Kidney capillary endothelial cell (primary cell): ENCODE data around the gene SRCIN1.
"Not testable (repeated sequence)": the region's sequence is repeated elsewhere in the genome, so short reads cannot be mapped to it uniquely, and the experiment has no call there.

ENCODE experiments used
- DNase-seq: peaks from one replicate; pipeline ENCODE4 v3.0.0-alpha.2; 2018; ENCODE audit warnings: low spot score

Gene SRCIN1

DNA sequence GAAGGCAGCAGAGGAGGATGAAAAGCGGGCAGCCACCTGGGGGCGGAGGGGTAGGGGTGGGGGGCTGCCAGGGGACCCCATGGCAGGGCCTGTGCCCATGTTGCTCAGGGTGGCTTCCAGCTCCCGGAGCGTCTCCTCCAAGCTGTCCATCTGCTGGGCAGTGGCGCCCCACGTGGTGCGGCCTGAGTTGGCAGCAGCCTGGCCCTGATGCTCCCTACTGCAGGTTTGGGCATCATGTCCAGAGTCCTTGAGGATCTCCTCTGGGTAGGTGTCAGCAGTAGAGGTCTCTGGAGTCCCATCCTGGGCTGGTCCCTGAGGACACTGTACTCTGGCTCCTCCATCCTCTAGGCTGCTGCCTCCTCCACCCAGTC, 60.9 kb downstream of the SRCIN1 start:
- DNase-seq: no peak

DNA sequence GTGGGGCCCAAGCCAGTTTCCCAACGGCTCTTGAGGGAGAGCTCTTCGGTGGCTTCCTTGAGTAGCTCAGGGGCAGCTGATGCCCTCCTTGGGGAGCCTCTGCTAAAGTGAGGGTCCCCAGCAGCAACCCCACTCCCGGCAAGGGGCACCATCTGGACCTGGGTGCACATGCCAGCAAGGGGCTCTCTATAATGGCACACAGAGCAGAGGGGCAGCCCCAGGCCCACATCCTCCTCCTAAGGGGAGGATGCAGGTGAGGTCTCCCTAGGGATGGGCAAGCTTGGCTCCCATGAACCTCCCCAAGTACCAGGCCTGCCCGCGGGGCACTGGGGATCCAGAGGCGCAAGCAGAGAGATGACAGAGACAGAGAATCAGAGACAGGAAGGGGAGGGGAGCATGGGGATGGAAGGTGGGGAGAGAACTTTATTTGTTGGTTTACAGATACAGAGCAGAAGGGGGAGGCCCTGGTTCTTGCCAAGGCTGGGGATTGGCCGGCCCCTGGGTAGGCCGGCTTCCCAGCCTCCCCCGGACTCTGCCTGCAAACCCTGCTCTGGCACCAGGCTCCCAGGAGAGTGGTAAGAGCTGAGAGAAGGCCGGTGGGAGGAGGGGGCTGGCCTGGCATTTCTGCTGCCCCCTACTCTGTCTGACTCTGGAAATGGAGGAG, 61.4 kb downstream of the SRCIN1 start:
- no peak for DNase-seq

- DNase-seq: no peak
Observed at GRCh38 chr17:38543403-38544174, 62.2 kb downstream of the SRCIN1 start.

DNA sequence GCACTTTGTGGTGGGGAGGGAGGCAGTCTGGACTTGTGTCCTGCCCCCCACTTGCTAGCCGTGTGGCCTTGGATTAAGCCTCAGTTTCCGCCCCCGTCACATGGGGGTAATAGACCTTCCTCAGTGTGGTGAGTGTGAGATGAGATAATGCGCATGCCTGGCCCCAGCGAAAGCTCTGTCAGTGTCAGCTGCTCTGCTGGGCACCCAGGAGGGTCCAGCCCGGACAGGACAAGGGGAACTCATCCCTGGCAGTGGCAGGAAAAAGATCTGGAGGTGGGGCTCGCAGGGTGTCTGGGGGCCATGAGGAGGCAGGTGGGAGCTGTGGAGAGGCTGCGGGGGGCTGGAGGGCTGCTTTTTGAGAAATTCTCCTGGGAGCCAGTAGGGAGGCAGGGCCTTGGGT, 63.5 kb downstream of the SRCIN1 start:
- no peak for DNase-seq

GRCh38 chr17:38541281-38541680, 64.5 kb downstream of the SRCIN1 start:
- no peak for DNase-seq

DNA sequence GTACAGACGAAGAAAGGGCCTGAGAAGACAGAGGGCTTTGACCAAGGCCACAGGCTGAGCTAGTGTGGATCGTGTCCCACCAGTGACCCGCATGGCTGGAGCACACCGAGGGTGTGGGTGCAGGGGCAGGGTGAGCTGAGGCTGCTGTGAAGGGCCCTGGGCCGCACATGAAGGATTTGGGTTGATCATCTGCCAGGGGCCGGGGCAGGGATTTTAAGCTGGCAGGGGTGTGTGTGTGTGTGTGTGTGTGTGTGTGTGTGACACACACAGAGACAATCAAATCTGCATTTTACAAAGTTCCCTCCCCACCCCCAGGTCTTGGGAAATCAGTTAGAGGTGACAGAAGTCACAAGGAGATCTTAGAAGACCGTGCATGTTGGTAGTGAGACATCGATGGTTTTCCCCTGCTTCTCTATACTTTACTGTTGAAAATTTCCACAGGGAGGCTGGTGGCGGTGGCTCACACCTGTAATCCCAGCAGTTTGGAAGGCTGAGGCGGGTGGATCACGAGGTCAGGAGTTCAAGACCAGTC, 65.2 kb downstream of the SRCIN1 start:
- no peak for DNase-seq

GRCh38 chr17:38539386-38539785, 66.4 kb downstream of the SRCIN1 start:
- DNase-seq: no peak

GRCh38 chr17:38538906-38539305, 66.8 kb downstream of the SRCIN1 start:
- DNase-seq: no peak

DNA sequence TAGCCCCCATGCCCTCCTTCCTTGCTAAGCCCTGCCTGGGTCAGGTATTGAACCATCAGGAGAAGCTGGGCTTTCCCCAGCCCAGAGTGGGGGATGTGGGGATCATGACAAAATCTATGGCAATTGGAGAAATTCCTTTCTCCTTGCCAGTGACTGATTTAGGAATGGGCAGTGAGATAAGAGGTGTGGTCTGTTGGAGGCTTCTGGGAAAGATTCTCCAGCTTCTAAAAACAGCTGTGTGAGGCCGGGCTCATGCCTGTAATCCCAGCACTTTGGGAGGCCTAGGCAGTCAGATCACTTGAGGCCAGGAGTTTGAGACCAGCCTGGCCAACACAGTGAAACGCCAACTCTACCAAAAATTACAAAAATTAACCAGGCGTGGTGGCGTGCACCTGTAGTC, 69.1 kb downstream of the SRCIN1 start:
- DNase-seq: no peak

GRCh38 chr17:38535886-38536285, 69.9 kb downstream of the SRCIN1 start:
- DNase-seq: no peak

DNA sequence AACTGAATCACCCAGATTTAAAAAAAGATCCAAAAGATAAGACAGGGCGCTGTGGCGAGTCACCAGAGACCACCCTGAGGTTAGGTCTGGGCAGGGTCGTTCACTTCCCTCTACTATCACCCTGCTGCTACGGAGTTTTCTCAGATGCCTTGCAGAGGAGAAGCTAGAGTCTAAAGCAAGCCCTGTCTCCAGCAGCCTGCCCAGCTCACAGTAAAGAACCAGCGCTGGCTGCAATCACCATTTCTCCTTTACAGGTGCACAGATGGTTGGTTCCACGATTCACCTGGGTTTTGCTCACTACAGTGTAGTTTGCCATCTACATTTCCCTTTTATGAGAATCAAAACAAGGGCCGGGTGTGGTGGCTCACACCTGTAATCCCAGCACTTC, 71.3 kb downstream of the SRCIN1 start:
- no peak for DNase-seq

DNA sequence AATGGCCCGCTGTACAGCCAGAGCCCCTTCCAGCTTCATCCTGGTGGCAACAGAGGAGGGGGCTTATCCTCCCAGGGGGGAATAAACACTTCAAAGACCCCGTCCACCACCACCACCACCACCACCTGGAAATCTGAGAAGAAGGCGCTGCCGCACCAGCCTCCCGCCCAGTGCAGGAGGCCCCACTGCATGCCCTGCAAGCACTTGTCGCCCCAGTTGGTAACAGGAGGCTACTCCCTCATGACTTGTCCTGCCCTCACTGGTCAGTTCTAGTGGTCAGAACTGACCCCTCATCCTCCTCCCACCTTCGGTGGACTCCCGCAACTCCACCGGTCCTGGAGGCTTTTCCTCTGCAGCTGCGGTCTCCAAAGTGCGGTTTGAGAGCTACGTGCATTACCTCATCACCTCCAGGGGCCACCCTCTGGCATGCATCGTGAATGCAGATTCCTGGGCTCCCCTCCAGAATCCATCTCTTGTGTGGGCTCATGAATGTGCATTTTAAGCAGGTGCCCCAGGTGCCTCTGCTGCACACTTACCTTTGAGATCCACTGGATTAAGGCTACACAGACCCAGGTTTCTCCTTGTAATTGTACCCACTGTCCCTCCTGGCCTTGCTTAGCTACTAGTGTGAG, 71.8 kb downstream of the SRCIN1 start:
- DNase-seq: no peak

DNA sequence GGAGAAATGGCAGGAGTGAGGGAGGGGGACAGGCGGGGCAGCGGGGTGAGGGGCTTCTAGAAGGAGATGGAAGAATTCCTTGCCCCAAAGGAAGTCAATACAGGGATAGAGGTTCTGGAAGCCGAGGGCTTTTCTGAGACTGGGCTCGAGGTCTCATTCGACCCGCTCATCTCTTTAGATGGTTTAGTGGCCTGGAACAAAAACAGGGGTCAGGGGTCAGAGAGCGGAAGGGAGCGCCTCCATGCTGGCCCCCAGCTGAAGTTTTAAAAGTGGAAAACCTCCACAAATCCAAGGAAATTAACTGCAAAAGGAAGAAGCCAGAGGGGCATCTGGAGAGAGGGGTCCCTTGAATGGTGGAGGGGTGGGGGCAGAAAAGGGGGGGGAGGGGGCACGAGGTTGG, 72.5 kb downstream of the SRCIN1 start:
- DNase-seq: no peak

GRCh38 chr17:38532451-38532850, 73.3 kb downstream of the SRCIN1 start:
- no peak for DNase-seq

DNA sequence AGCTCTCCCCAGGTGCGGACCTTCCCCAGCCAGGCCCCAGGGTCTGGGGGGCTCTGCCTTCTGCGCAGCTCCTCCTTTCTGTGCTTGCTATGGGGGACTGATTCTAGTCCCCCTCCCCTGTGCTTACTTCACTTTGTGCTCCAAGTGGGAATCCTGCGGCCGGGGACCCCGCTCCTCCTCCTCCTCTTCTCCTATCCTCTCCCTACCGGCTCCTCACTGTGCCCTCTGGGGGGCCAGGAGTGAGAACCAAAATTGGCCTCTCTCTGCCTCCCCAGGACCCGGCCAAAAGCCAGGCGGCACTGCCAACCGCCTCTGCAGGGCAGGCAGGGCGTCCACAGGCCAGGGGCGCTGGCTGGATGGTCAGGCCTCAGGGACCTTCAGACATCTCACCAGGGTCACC, 74.0 kb downstream of the SRCIN1 start:
- not testable (repeated sequence) for DNase-seq

- not testable (repeated sequence) for DNase-seq
Observed at GRCh38 chr17:38530856-38531255, 74.9 kb downstream of the SRCIN1 start.

GRCh38 chr17:38528141-38528540, 77.6 kb downstream of the SRCIN1 start:
- not testable (repeated sequence) for DNase-seq

- DNase-seq: not testable (repeated sequence)
Observed at GRCh38 chr17:38526526-38526925, 79.2 kb downstream of the SRCIN1 start.

GRCh38 chr17:38512473-38513058, 93.2 kb downstream of the SRCIN1 start:
- DNase-seq: no peak

DNA sequence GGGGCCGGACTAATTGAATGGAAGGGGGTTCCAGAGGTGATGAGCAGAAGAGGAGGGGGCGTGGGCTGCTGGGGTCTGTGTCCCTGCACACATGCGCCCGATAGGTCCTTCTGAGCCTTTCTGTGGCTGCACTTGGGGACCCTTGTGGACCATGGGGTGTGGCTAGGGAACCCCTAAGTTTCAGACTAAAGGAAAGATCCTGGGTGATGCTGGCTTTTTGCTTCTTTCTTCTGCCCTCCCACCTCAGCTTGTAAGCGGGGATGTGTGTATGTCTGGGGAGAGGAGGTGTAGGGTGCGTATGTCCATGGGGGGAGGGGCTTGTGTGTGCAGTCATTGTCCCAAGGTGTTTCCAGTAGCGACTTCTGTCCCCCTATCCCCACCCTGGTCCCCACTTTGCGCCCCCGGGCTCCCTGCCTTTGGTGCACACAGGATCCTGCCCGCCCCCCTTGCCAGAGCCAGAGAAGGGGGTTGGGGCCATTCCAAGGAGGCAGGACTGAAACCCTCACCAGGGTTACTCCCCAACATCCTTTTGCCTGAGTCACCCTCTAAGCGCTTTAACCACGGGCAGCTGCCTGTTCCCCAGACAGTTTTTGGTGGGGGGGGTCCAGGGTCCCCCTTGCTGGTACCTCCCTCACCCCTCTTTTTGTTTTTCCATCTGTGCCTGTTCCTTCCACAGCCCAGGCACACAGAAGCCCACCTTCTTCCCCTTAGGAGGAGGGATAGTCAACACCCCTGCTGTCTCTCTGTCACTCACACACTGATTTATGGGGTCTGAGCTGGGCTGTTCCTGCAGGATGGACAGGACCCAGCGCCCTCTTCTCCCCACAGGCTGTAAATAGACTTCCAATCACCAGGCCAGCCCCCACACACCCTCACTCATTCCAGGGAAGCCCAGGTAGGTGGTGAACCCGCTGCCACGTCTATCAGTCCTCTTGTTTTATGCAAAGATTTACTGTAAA, 94.3 kb downstream of the SRCIN1 start:
- no peak for DNase-seq

GRCh38 chr17:38510421-38511149, 95.2 kb downstream of the SRCIN1 start:
- DNase-seq: peak; percentile 55
